Tibial nerve (tissue), 4 donors: ENCODE measurements around the gene NHLRC2. TPM values are rescaled to one million over a fixed set of nuclear protein-coding genes. Genes with fewer than 3 reads are reported as not detected.
"Not testable (repeated sequence)": the region's sequence is repeated elsewhere in the genome, so short reads cannot be mapped to it uniquely, and the experiment has no call there.

ENCODE experiments used
- DNase-seq, 2 donors: peaks; one replicate each; pipeline ENCODE4 v3.0.0-alpha.2; 2019; ENCODE audit warnings: low spot score in 2 of 2
- H3K27ac ChIP-seq, 4 donors: fragments of 200-600 bp; sonication (generic) in 3 of 4; one replicate each; pipeline ENCODE4 v1.5.1; 2017 to 2019; ENCODE audit warnings: mild to moderate bottlenecking in 1 of 4
- H3K27me3 ChIP-seq, 2 donors: fragments of 200-600 bp; sonication (generic) in 1 of 2; one replicate each; pipeline versions ENCODE4 v1.5.1 to v1.6.0; 2017 to 2019
- H3K36me3 ChIP-seq, 3 donors: fragments of 200-600 bp; sonication (generic); one replicate each; pipeline ENCODE4 v1.5.1; 2018 to 2019
- H3K4me1 ChIP-seq, 4 donors: fragments of 200-600 bp; sonication (generic) in 3 of 4; one replicate each; pipeline ENCODE4 v1.5.1; 2017 to 2019
- H3K4me3 ChIP-seq, 4 donors: fragments of 200-600 bp; sonication (generic) in 3 of 4; one replicate each; pipeline ENCODE4 v1.5.1; 2017 to 2019; ENCODE audit warnings: mild to moderate bottlenecking in 1 of 4, moderate library complexity in 1 of 4
- H3K9me3 ChIP-seq, 4 donors: fragments of 200-600 bp; sonication (generic) in 3 of 4; one replicate each; pipeline ENCODE4 v1.5.1; 2017 to 2019
- CTCF ChIP-seq, 5 experiments: fragments of 200-600 bp in 3 of 5; fragments of 450-650 bp in 2 of 5; sonication (generic) in 3 of 5; IDR thresholded peaks; one replicate each; pipeline ENCODE4 v1.5.1; 2016 to 2019; ENCODE audit warnings: antibody characterized with exemption in 5 of 5, mild to moderate bottlenecking in 3 of 5, moderate library complexity in 2 of 5
- EP300 ChIP-seq, 2 donors: sonication (generic); formaldehyde crosslinking; IDR thresholded peaks; one replicate each; pipeline ENCODE4 v1.6.1; 2017; ENCODE audit warnings: antibody characterized with exemption in 2 of 2, mild to moderate bottlenecking in 1 of 2
- POLR2A ChIP-seq, 2 donors: fragments of 450-650 bp; IDR thresholded peaks; one replicate each; pipeline ENCODE4 v1.6.1; 2017; ENCODE audit warnings: antibody characterized with exemption in 2 of 2, mild to moderate bottlenecking in 2 of 2, moderate library complexity in 2 of 2
- WGBS, 2 donors: methylation state at CpG; one replicate each; pipeline ENCODE4 v1.1.5; 2018; 5-methylcytosine and 5-hydroxymethylcytosine counted together
- total RNA-seq, 4 donors: library from RNA; depleted of rRNA; stranded (reverse); fragments of >200 nt; gene quantifications; one replicate each; pipeline ENCODE4 v1.1.0, GENCODE V29; 2016

Gene NHLRC2, protein sequence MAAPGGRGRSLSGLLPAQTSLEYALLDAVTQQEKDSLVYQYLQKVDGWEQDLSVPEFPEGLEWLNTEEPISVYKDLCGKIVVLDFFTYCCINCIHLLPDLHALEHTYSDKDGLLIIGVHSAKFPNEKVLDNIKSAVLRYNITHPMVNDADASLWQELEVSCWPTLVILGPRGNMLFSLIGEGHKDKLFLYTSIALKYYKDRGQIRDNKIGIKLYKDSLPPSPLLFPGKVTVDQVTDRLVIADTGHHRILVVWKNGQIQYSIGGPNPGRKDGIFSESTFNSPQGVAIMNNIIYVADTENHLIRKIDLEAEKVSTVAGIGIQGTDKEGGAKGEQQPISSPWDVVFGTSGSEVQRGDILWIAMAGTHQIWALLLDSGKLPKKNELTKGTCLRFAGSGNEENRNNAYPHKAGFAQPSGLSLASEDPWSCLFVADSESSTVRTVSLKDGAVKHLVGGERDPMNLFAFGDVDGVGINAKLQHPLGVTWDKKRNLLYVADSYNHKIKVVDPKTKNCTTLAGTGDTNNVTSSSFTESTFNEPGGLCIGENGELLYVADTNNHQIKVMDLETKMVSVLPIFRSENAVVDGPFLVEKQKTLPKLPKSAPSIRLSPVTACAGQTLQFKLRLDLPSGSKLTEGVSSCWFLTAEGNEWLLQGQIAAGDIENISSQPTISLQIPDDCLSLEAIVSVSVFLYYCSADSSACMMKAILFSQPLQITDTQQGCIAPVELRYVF
- total RNA-seq = 100 to 1,000 TPM in 1 of 4 donors, 10 to 100 TPM in 3; 42.9 to 100 (median 50.6) TPM

DNA sequence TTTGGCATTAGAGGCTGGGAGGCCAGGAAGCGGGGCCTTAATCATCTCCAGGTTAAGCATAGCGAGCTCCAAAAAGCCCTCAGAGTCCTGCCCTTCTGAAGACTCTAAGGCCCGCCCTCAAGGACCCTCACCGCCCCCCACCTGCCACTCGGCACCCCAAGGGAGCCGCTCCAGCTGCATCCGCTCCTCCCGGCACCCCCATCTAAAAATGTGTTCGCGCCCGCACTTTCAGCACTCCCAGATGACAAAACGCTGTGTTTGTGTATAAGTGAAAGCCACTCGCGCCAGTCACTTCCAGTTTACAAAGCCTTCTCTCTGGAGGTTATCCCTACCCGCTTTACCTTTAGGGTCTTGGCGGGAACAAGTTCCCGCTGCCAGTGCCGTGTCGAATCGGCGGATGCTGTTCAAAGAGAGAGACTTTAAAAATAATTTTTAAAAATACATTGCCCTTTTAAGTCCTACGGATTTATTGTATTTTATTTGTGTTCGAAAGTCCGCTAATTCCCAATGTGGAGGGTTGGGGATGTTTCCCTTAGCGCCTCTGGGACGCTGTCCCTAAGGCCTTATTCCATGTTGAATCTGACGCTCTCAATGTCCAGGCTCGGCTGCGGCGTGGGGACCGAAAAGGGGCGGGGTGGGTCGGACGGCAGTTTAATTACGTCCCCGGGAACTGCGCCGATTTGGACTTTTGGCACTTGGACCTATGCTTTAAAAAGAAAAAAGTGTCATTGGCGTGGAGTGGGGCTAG is at the start of gene NHLRC2, which contains the start of gene DCLRE1A:
NHLRC2 (plus strand) TSS at position 649 of the 748 bp plus-strand sequence. CDS start 212 bp downstream, outside the sequence.
DCLRE1A (minus strand) TSS at position 70 of the 748 bp plus-strand sequence. CDS start 900 bp downstream, outside the sequence.
- Histone ChIP-seq H3K9me3 (no peaks in the 10 kb centered on the region), H3K27ac (peak within 1 kb of the TSS; percentile 59 to 93 (median 86)), H3K27me3 (no peaks in the 10 kb centered on the region), H3K4me1 (peaks cover 0 to 67% (median 32%) of the 10 kb centered on the region in 4 donors), H3K36me3 (peaks cover 0 to 13% (median 0%) of the 10 kb centered on the region in 3 donors), H3K4me3 (peak within 1 kb of the TSS; percentile 51 to 92 (median 82))
- WGBS, 2 donors = 0 to 1% methylated on average over 36 to 39 of the region's 39 CpGs
- TF ChIP-seq EP300 (IDR thresholded peaks at IDR 0.05) (peak in 1 of 2 donors; percentile 41), CTCF (IDR thresholded peaks at IDR 0.05) (no peak), POLR2A (IDR thresholded peaks at IDR 0.05) (no peak)
- DNase-seq = peak; percentile 67 to 77

GRCh38 chr10:113806503-113806902 is 48.0 kb upstream of the NHLRC2 start:
- Histone ChIP-seq H3K36me3 (no peaks in the 10 kb centered on the region), H3K27ac (no peak overlapping the region), H3K9me3 (no peaks in the 10 kb centered on the region), H3K27me3 (no peaks in the 10 kb centered on the region), H3K4me3 (no peak overlapping the region), H3K4me1 (no peaks in the 10 kb centered on the region)
- WGBS, 2 donors = 90 to 95% methylated on average over 4 of the region's 4 CpGs
- DNase-seq = no peak
- TF ChIP-seq EP300 (IDR thresholded peaks at IDR 0.05) (no peak), POLR2A (IDR thresholded peaks at IDR 0.05) (no peak), CTCF (IDR thresholded peaks at IDR 0.05) (no peak)

GRCh38 chr10:113808168-113808567 is 46.3 kb upstream of the NHLRC2 start:
- Histone ChIP-seq H3K27me3 (no peaks in the 10 kb centered on the region), H3K27ac (no peak overlapping the region), H3K4me1 (no peaks in the 10 kb centered on the region), H3K4me3 (no peak overlapping the region), H3K9me3 (no peaks in the 10 kb centered on the region), H3K36me3 (no peaks in the 10 kb centered on the region)
- DNase-seq = no peak
- WGBS, 2 donors = 84 to 89% methylated on average over 3 of the region's 3 CpGs
- TF ChIP-seq EP300 (IDR thresholded peaks at IDR 0.05) (no peak), POLR2A (IDR thresholded peaks at IDR 0.05) (no peak), CTCF (IDR thresholded peaks at IDR 0.05) (no peak)

GRCh38 chr10:113814700-113815099 is 39.8 kb upstream of the NHLRC2 start:
- H3K4me1 ChIP-seq, H3K27me3 ChIP-seq, H3K9me3 ChIP-seq, H3K36me3 ChIP-seq, H3K4me3 ChIP-seq, H3K27ac ChIP-seq, DNase-seq: not testable (repeated sequence)
- 88 to 93% methylated on average over 1 of the region's 1 CpG for WGBS, 2 donors

DNA sequence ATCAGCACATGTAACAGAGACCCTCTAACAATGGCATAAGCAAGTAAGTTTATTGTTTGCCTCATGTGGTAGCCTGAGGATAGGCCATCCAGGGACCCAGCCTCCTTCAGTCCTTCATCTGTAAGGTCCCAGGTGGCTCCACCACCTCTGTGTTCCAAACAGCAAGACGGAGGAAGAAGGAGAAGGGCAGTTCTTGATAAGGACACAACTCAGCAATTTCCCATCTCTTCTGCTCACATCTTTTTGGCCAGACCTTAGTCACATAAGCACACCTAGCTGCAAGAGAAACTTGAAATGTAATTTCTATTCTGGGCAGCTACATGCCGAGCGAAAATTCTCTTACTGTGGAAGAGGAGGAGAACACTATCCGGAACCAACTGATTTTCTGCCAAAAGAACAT is 34.5 kb upstream of the NHLRC2 start:
- Histone ChIP-seq H3K36me3 (no peaks in the 10 kb centered on the region), H3K27ac (no peak overlapping the region), H3K9me3 (no peaks in the 10 kb centered on the region), H3K4me3 (no peak overlapping the region), H3K4me1 (no peaks in the 10 kb centered on the region), H3K27me3 (no peaks in the 10 kb centered on the region)
- DNase-seq = no peak
- TF ChIP-seq CTCF (IDR thresholded peaks at IDR 0.05) (no peak), EP300 (IDR thresholded peaks at IDR 0.05) (no peak), POLR2A (IDR thresholded peaks at IDR 0.05) (no peak)
- WGBS, 2 donors = 90 to 96% methylated on average over 4 of the region's 4 CpGs
